Measurements from ENCODE around the gene CASTOR1.

- TF ChIP-seq GATA2 (IDR thresholded peaks at IDR 0.05; ENCODE audit: low read depth, low read length) = no peak
- no peak for TF ChIP-seq GATA3 (IDR thresholded peaks at IDR 0.05; ENCODE audit: low read depth, low read length)
Measured at GRCh38 chr22:30325724-30326254, 36.5 kb upstream of the CASTOR1 start.
